GM21360 (cell line): ENCODE data around the gene MCF2L2.
"Not testable (repeated sequence)": the region's sequence is repeated elsewhere in the genome, so short reads cannot be mapped to it uniquely, and the experiment has no call there.

Source experiments
- ATAC-seq: cut with Tn5 transposase; IDR thresholded peaks from one replicate; pipeline ENCODE4 v1.9.1; 2021; ENCODE audit warnings: mild to moderate bottlenecking, moderate library complexity; ENCODE audit not compliant: unreplicated experiment

Gene MCF2L2

GRCh38 chr3:183247011-183247589 is 181.3 kb downstream of the MCF2L2 start:
- no peak for ATAC-seq

- no peak for ATAC-seq
These were observed 183.4 kb downstream of the MCF2L2 start for GRCh38 chr3:183244981-183245476.

GRCh38 chr3:183244219-183244618 is 184.2 kb downstream of the MCF2L2 start:
- ATAC-seq: no peak

- no peak for ATAC-seq
These were observed 186.0 kb downstream of the MCF2L2 start for GRCh38 chr3:183242431-183242830.

- ATAC-seq: no peak
These were observed 189.4 kb downstream of the MCF2L2 start for GRCh38 chr3:183239046-183239445.

GRCh38 chr3:183233966-183234365 is 194.5 kb downstream of the MCF2L2 start:
- ATAC-seq: no peak

GRCh38 chr3:183230826-183231225 is 197.6 kb downstream of the MCF2L2 start:
- no peak for ATAC-seq

- not testable (repeated sequence) for ATAC-seq
These were observed 198.2 kb downstream of the MCF2L2 start for GRCh38 chr3:183230251-183230650.

GRCh38 chr3:183229178-183229577 is 199.2 kb downstream of the MCF2L2 start:
- no peak for ATAC-seq

GRCh38 chr3:183227586-183227985 is 200.8 kb downstream of the MCF2L2 start:
- no peak for ATAC-seq

GRCh38 chr3:183226333-183226890 is 202.0 kb downstream of the MCF2L2 start:
- ATAC-seq: no peak

- ATAC-seq: no peak
These were observed 204.0 kb downstream of the MCF2L2 start for GRCh38 chr3:183224180-183224970.

GRCh38 chr3:183222631-183223235 is 205.7 kb downstream of the MCF2L2 start:
- no peak for ATAC-seq

GRCh38 chr3:183220828-183221227 is 207.6 kb downstream of the MCF2L2 start:
- ATAC-seq: no peak

- ATAC-seq: no peak
These were observed 209.6 kb downstream of the MCF2L2 start for GRCh38 chr3:183218826-183219225.

- no peak for ATAC-seq
These were observed 210.7 kb downstream of the MCF2L2 start for GRCh38 chr3:183217548-183218332.

- ATAC-seq: no peak
These were observed 212.7 kb downstream of the MCF2L2 start for GRCh38 chr3:183215591-183216202.

- ATAC-seq: no peak
These were observed 214.2 kb downstream of the MCF2L2 start for GRCh38 chr3:183214277-183214612.

GRCh38 chr3:183213415-183214276 is 214.8 kb downstream of the MCF2L2 start:
- ATAC-seq: no peak

GRCh38 chr3:183212565-183212964 is 215.9 kb downstream of the MCF2L2 start:
- ATAC-seq: no peak
